Kidney tubule cell (primary cell): ENCODE data around the gene MT1B.
A peak's percentile ranks its signal among the peaks of the same experiment; 100 is the strongest.

Experiments used
- DNase-seq: peaks from one replicate; pipeline ENCODE4 v3.0.0-alpha.2; 2018; ENCODE audit warnings: low spot score

MT1B gene

GRCh38 chr16:56651586-56651985, at the start of gene MT1B:
MT1B (plus strand) TSS chr16:56651886; CDS start chr16:56651954, 68 bp downstream.
- DNase-seq, result no peak

- peak; percentile 59 for DNase-seq
Observed at GRCh38 chr16:56603589-56603988, 48.1 kb upstream of the MT1B start.

GRCh38 chr16:56604966-56605365, 46.7 kb upstream of the MT1B start:
- DNase-seq, result no peak

GRCh38 chr16:56605475-56605874, 46.2 kb upstream of the MT1B start:
- DNase-seq, result no peak

- peak; percentile 79 for DNase-seq
Observed at GRCh38 chr16:56606071-56606475, 45.6 kb upstream of the MT1B start.

- DNase-seq, result peak; percentile 86
Observed at GRCh38 chr16:56606476-56607108, 45.1 kb upstream of the MT1B start.

GRCh38 chr16:56607109-56607618, 44.5 kb upstream of the MT1B start:
- DNase-seq, result peak; percentile 99

GRCh38 chr16:56607675-56608042, 44.0 kb upstream of the MT1B start:
- no peak for DNase-seq

GRCh38 chr16:56608043-56608875, 43.4 kb upstream of the MT1B start, which contains the start of gene MT2A:
MT2A (plus strand) TSS chr16:56608584; CDS start chr16:56608656, 72 bp downstream.
- peak; percentile 98 for DNase-seq

GRCh38 chr16:56608876-56609462, 42.7 kb upstream of the MT1B start:
- DNase-seq, result peak; percentile 16

GRCh38 chr16:56609463-56609921, 42.2 kb upstream of the MT1B start:
- DNase-seq, result peak; percentile 88

GRCh38 chr16:56610017-56610608, 41.6 kb upstream of the MT1B start:
- peak; percentile 89 for DNase-seq

GRCh38 chr16:56610609-56611111, 41.0 kb upstream of the MT1B start:
- no peak for DNase-seq

- DNase-seq, result peak; percentile 81
Observed at GRCh38 chr16:56611281-56611833, 40.3 kb upstream of the MT1B start.

GRCh38 chr16:56613706-56614105, 38.0 kb upstream of the MT1B start:
- peak; percentile 63 for DNase-seq

- peak; percentile 98 for DNase-seq
Observed at GRCh38 chr16:56614549-56614991, 37.1 kb upstream of the MT1B start.

- DNase-seq, result peak; percentile 65
Observed at GRCh38 chr16:56615353-56615752, 36.3 kb upstream of the MT1B start.

- no peak for DNase-seq
Observed at GRCh38 chr16:56616608-56617211, 35.0 kb upstream of the MT1B start.

- DNase-seq, result peak; percentile 84
Observed at GRCh38 chr16:56617212-56618085, 34.2 kb upstream of the MT1B start.

GRCh38 chr16:56618138-56618537, 33.5 kb upstream of the MT1B start:
- no peak for DNase-seq
